Measurements from ENCODE around the gene POLR3E. TPM values are rescaled to one million over a fixed set of nuclear protein-coding genes. Genes with fewer than 3 reads are reported as not detected.

Gene POLR3E
- total and polyA plus RNA-seq, 2 experiments from 2014 or later = 23.5 to 62.5 TPM

DNA sequence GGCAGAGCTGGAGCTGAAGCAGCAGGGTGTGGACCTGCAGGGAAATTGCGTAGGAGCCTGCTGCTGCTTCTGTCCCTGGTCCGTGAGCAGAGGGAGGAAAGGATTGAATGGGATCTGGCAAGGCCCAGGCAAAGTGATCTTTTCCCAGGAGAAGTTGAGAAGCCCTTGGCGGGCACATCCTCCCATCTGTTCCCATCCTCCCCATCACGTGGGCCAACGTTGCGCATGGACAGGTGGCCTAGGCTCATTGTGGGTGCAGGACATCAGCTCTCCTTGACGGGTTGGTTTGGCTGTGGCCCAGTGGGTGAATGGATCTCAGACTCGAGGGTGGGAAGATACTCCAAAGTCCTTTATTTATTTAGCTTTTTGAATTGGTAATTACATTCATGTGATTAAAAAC, 29.4 kb upstream of the POLR3E start:
- Histone ChIP-seq H3K4me3 (no peak overlapping the region), H3K36me3 (replicated peaks; ENCODE audit: insufficient read depth, low read depth) (no peaks in the 10 kb centered on the region), H3K27me3 (no peaks in the 10 kb centered on the region), H3K79me2 (no peaks in the 10 kb centered on the region), H3K9me2 (replicated peaks; ENCODE audit: insufficient read depth) (no peaks in the 10 kb centered on the region), H4K20me1 (ENCODE audit: insufficient read depth, poor library complexity, severe bottlenecking) (no peaks in the 10 kb centered on the region), H3K4me1 (ENCODE audit: insufficient read depth) (no peaks in the 10 kb centered on the region), H3K27ac (no peak overlapping the region), H3K9me3 (ENCODE audit: low read depth) (no peaks in the 10 kb centered on the region), H3K4me2 (no peak overlapping the region), H2AFZ (no peak overlapping the region)
- WGBS (ENCODE audit: low lambda C conversion rate, missing lambda C conversion rate) = 95% methylated on average over 8 of the region's 8 CpGs
- no peak for TF ChIP-seq CTCF (IDR thresholded peaks at IDR 0.05; ENCODE audit: poor library complexity)
- TF ChIP-seq EZH2 (IDR thresholded peaks at IDR 0.05; ENCODE audit: borderline replicate concordance) = no peak
- TF ChIP-seq EZH2phosphoT487 (IDR thresholded peaks at IDR 0.05; ENCODE audit: low read depth, severe bottlenecking, unreplicated experiment) = no peak
- DNase-seq (ENCODE audit: low spot score) = no peak

GRCh38 chr16:22270525-22270924, 26.7 kb upstream of the POLR3E start:
- 95% methylated on average over 3 of the region's 3 CpGs for WGBS (ENCODE audit: low lambda C conversion rate, missing lambda C conversion rate)
- no peak overlapping the region for H2AFZ ChIP-seq
- H3K27ac ChIP-seq = no peak overlapping the region
- H3K27me3 ChIP-seq = no peaks in the 10 kb centered on the region
- no peak overlapping the region for H3K4me3 ChIP-seq
- H3K36me3 ChIP-seq (replicated peaks; ENCODE audit: insufficient read depth, low read depth) = no peaks in the 10 kb centered on the region
- no peaks in the 10 kb centered on the region for H3K79me2 ChIP-seq
- TF ChIP-seq EZH2 (IDR thresholded peaks at IDR 0.05; ENCODE audit: borderline replicate concordance) = no peak
- no peak for TF ChIP-seq CTCF (IDR thresholded peaks at IDR 0.05; ENCODE audit: poor library complexity)
- TF ChIP-seq EZH2phosphoT487 (IDR thresholded peaks at IDR 0.05; ENCODE audit: low read depth, severe bottlenecking, unreplicated experiment) = no peak
- no peaks in the 10 kb centered on the region for H4K20me1 ChIP-seq (ENCODE audit: insufficient read depth, poor library complexity, severe bottlenecking)
- no peaks in the 10 kb centered on the region for H3K4me1 ChIP-seq (ENCODE audit: insufficient read depth)
- no peaks in the 10 kb centered on the region for H3K9me3 ChIP-seq (ENCODE audit: low read depth)
- no peaks in the 10 kb centered on the region for H3K9me2 ChIP-seq (replicated peaks; ENCODE audit: insufficient read depth)
- H3K4me2 ChIP-seq = no peak overlapping the region
- no peak for DNase-seq (ENCODE audit: low spot score)

GRCh38 chr16:22272870-22273650, 24.1 kb upstream of the POLR3E start:
- no peaks in the 10 kb centered on the region for H4K20me1 ChIP-seq (ENCODE audit: insufficient read depth, poor library complexity, severe bottlenecking)
- no peaks in the 10 kb centered on the region for H3K27me3 ChIP-seq
- H3K9me2 ChIP-seq (replicated peaks; ENCODE audit: insufficient read depth) = no peaks in the 10 kb centered on the region
- WGBS (ENCODE audit: low lambda C conversion rate, missing lambda C conversion rate) = 89% methylated on average over 8 of the region's 8 CpGs
- H2AFZ ChIP-seq = no peak overlapping the region
- no peaks in the 10 kb centered on the region for H3K36me3 ChIP-seq (replicated peaks; ENCODE audit: insufficient read depth, low read depth)
- no peaks in the 10 kb centered on the region for H3K79me2 ChIP-seq
- no peaks in the 10 kb centered on the region for H3K4me1 ChIP-seq (ENCODE audit: insufficient read depth)
- TF ChIP-seq CTCF (IDR thresholded peaks at IDR 0.05; ENCODE audit: poor library complexity) (no peak), EZH2 (IDR thresholded peaks at IDR 0.05; ENCODE audit: borderline replicate concordance) (no peak), EZH2phosphoT487 (IDR thresholded peaks at IDR 0.05; ENCODE audit: low read depth, severe bottlenecking, unreplicated experiment) (no peak)
- H3K4me3 ChIP-seq = no peak overlapping the region
- H3K9me3 ChIP-seq (ENCODE audit: low read depth) = no peaks in the 10 kb centered on the region
- no peak overlapping the region for H3K27ac ChIP-seq
- DNase-seq (ENCODE audit: low spot score) = no peak
- H3K4me2 ChIP-seq = no peak overlapping the region
